K562 (cell line): ENCODE data around the gene H2AZ2. TPM values are rescaled to one million over a fixed set of nuclear protein-coding genes. Genes with fewer than 3 reads are reported as not detected.

ENCODE experiments used
- ATAC-seq: fragments of 200-7000 bp; cut with Tn5 transposase; 3 replicates; pipeline ENCODE4 v1.9.1; 2020; ENCODE audit warnings: moderate library complexity
- Bru-seq: library from RNA; stranded (reverse); fragments of 400-500 nt; gene quantifications from one replicate; lab custom pipeline; 2021; lab: Mats Ljungman, UMichigan
- BruChase-seq, 2 experiments: library from RNA; stranded (reverse); fragments of 400-500 nt; gene quantifications; one replicate each; lab custom pipeline; 2021; lab: Mats Ljungman, UMichigan
- BruUV-seq: library from RNA; stranded (reverse); fragments of 400-500 nt; replicated peaks from 2 replicates; lab custom pipeline; 2021; lab: Mats Ljungman, UMichigan
- CTCF ChIA-PET: fragments of 300-600 bp; formaldehyde crosslinking; extraction: SDS; loops from one replicate; lab custom pipeline; 2021; ENCODE audit warnings: low intra/inter-chr PET ratio; lab: Yijun Ruan, JAX
- POLR2A ChIA-PET: fragments of 300-600, 350-650 bp; sonication (Branson Sonifier 250); formaldehyde crosslinking; extraction: SDS; loops from one replicate; lab custom pipeline; 2021; ENCODE audit warnings: antibody characterized with exemption, inconsistent platforms; lab: Yijun Ruan, JAX
- DNase-seq, 4 experiments: peaks; one replicate each; pipeline versions ENCODE4 v3.0.0 to v3.0.0-alpha.2; 2011 to 2018; ENCODE audit warnings: low spot score in 3 of 4, mixed read lengths in 3 of 4; ENCODE audit errors: extremely low read depth in 1 of 4
- FAIRE-seq: peaks from 2 replicates; lab custom pipeline; 2011; peaks lifted over from hg19 to GRCh38; lab: Jason Lieb, UNC
- H2AFZ ChIP-seq: 2 replicates; pipeline ENCODE4 v1.6.0; 2011; ENCODE audit warnings: low read depth, low read length, control low read depth, inconsistent platforms
- H3K27ac ChIP-seq: fragments of 200-600 bp; 3 replicates; pipeline ENCODE4 v1.8.0; 2011; ENCODE audit warnings: low read depth, mild to moderate bottlenecking, control low read depth, inconsistent platforms, low read length, moderate library complexity, mixed read lengths; ENCODE audit errors: extremely low read depth
- H3K27me3 ChIP-seq, 2 experiments: fragments of 300-600 bp in 1 of 2; 2 replicates in 1 of 2; 3 replicates in 1 of 2; pipeline versions ENCODE4 v1.6.0 to v1.8.0; 2011; ENCODE audit warnings: inconsistent platforms in 2 of 2, low read length in 2 of 2, mild to moderate bottlenecking in 1 of 2, mixed read lengths in 1 of 2, moderate library complexity in 1 of 2; ENCODE audit not compliant: control insufficient read depth in 2 of 2, insufficient read depth in 2 of 2
- H3K36me3 ChIP-seq: fragments of 300-600 bp; 3 replicates; pipeline ENCODE4 v1.8.0; 2011; ENCODE audit warnings: mild to moderate bottlenecking, low read length, inconsistent platforms; ENCODE audit not compliant: control insufficient read depth, insufficient read depth
- H3K4me1 ChIP-seq, 2 experiments: fragments of 200-600 bp in 1 of 2; replicated peaks in 1 of 2; 2 replicates in 1 of 2; 3 replicates in 1 of 2; pipeline versions ENCODE4 v1.5.1 to v1.8.0; 2011; ENCODE audit warnings: inconsistent platforms in 2 of 2, low read length in 2 of 2, mild to moderate bottlenecking in 1 of 2, mixed read lengths in 1 of 2, moderate library complexity in 1 of 2; ENCODE audit not compliant: control insufficient read depth in 2 of 2, insufficient read depth in 2 of 2
- H3K4me2 ChIP-seq: 2 replicates; pipeline ENCODE4 v1.6.1; 2011; ENCODE audit warnings: low read length, control low read depth, inconsistent platforms, mixed read lengths; ENCODE audit not compliant: insufficient read depth
- H3K4me3 ChIP-seq: fragments of 200-600 bp; sonication (generic), shearing (Covaris generic); 2 replicates; pipeline ENCODE4 v1.5.1; 2016; ENCODE audit warnings: control low read depth, inconsistent platforms
- H3K79me2 ChIP-seq: fragments of 200-600 bp; 3 replicates; pipeline ENCODE4 v1.8.0; 2011; ENCODE audit warnings: low read length, inconsistent platforms; ENCODE audit not compliant: control insufficient read depth, insufficient read depth
- H3K9ac ChIP-seq, 2 experiments: 2 replicates each; pipeline versions ENCODE4 v1.6.0 to v1.6.1; 2011; ENCODE audit warnings: low read depth in 2 of 2, low read length in 2 of 2, control low read depth in 1 of 2, inconsistent platforms in 1 of 2, mild to moderate bottlenecking in 1 of 2, mixed read lengths in 1 of 2; ENCODE audit not compliant: insufficient read depth in 1 of 2
- H3K9me1 ChIP-seq: one replicate; pipeline ENCODE4 v1.6.0; 2011; ENCODE audit warnings: inconsistent platforms, mild to moderate bottlenecking, low read length, moderate library complexity; ENCODE audit not compliant: control insufficient read depth, insufficient read depth
- H3K9me3 ChIP-seq: replicated peaks from 2 replicates; pipeline ENCODE4 v1.5.1; 2011; ENCODE audit warnings: low read depth, low read length, inconsistent platforms; ENCODE audit not compliant: control insufficient read depth, insufficient read depth
- H4K20me1 ChIP-seq: replicated peaks from 2 replicates; pipeline ENCODE4 v1.6.1; 2011; ENCODE audit warnings: low read length, inconsistent platforms, mixed read lengths; ENCODE audit not compliant: control insufficient read depth, insufficient read depth
- E2F3 ChIP-seq: fragments of 250-450 bp; sonication (Bioruptor Pico); IDR thresholded peaks from 2 replicates; pipeline ENCODE4 v1.4.0; 2020; ENCODE audit warnings: mild to moderate bottlenecking
- KLF13 ChIP-seq: fragments of 450-650 bp; IDR thresholded peaks from 2 replicates; pipeline ENCODE4 v1.6.1; 2016; ENCODE audit warnings: missing genetic modification characterization, low read depth, mild to moderate bottlenecking, missing compliant biosample characterization, moderate library complexity, borderline replicate concordance
- POLR2AphosphoS2 ChIP-seq: IDR thresholded peaks from 2 replicates; pipeline ENCODE4 v1.6.1; 2012; ENCODE audit warnings: low read length, improper control_type of control experiment
- WGBS: fragments of 100-300 bp; shearing (Covaris generic); methylation state at CpG from one replicate; pipeline ENCODE4 v1.1.6; 2016; ENCODE audit warnings: low coverage, mixed read lengths; ENCODE audit not compliant: insufficient coverage; ENCODE audit errors: missing lambda C conversion rate; 5-methylcytosine and 5-hydroxymethylcytosine counted together
- in situ Hi-C: fragments of 300-500 bp; cut with MboI; formaldehyde crosslinking; loops from 4 replicates; pipeline ENCODE4 v1.15.0; 2018; ENCODE audit warnings: inconsistent platforms, mixed read lengths
- intact Hi-C: fragments of 100-400 bp; cut with micrococcal nuclease; formaldehyde crosslinking; loops from 2 replicates; pipeline ENCODE4 v1.14.2; 2022
- long read RNA-seq, 3 experiments: library from polyadenylated mRNA in 2 of 3; library from RNA in 1 of 3; unstranded in 2 of 3; stranded (forward) in 1 of 3; transcript quantifications; one replicate each; pipeline ENCODE4 v2.0.0, GENCODE V29; 2019 to 2022
- polyA minus RNA-seq, 3 experiments: library from RNA; depleted of rRNA, polyadenylated mRNA; stranded (reverse); fragments of >200 nt; gene quantifications; 2 replicates each; pipeline ENCODE4 v1.2.3, GENCODE V29; 2011
- polyA plus RNA-seq, 8 experiments: library from polyadenylated mRNA; depleted of rRNA in 4 of 8; stranded (reverse) in 5 of 8; unstranded in 3 of 8; fragments of >200 nt; fragmentation: Nextera tagmentation in 2 of 8; fragmentation: Illumina TruSeq in 1 of 8; extraction: Ambion mirVana in 2 of 8; extraction: Trizol in 1 of 8; gene quantifications; 2 replicates each; pipeline versions ENCODE4 v1.2.1 to v1.2.3, GENCODE V29; 2011 to 2014; ENCODE audit warnings: inconsistent platforms in 1 of 8, missing spikeins in 1 of 8
- total RNA-seq, 7 experiments: library from RNA; depleted of rRNA in 6 of 7; stranded (reverse); fragments of >200 nt in 6 of 7; fragmentation: Illumina TruSeq in 2 of 7; extraction: Trizol in 2 of 7; gene quantifications; 2 replicates each; pipeline versions ENCODE4 v1.2.1 to v1.2.3, GENCODE V29; 2011 to 2021; ENCODE audit warnings: low replicate concordance in 1 of 7
- TF ChIP-seq, protein P1 (sequence below): fragments of 250-450 bp; sonication (Bioruptor Pico); IDR thresholded peaks from 2 replicates; pipeline ENCODE4 v1.8.0; 2021; ENCODE audit warnings: mild to moderate bottlenecking, moderate library complexity

Gene H2AZ2
- total RNA-seq (2011; cell fraction: chromatin; rRNA removed; ENCODE audit: low replicate concordance): 52.2 and 119 TPM in 2 replicates
- total RNA-seq (2011; cell fraction: nucleolus; rRNA removed): 49.0 and 52.7 TPM in 2 replicates
- 81.8 and 141 TPM in 2 replicates for total RNA-seq (2011; cell fraction: nucleoplasm; rRNA removed)
- total RNA-seq (2014; rRNA removed) (380 and 497 TPM in 2 replicates), total RNA-seq (2014; rRNA removed; fragmentation: Illumina TruSeq; extraction: Trizol) (286 and 296 TPM in 2 replicates), total RNA-seq (2015; rRNA removed; fragmentation: Illumina TruSeq; extraction: Trizol) (217 and 219 TPM in 2 replicates), total RNA-seq (2021) (273 and 286 TPM in 2 replicates), polyA plus RNA-seq (2011; rRNA removed) (276 and 382 TPM in 2 replicates), polyA plus RNA-seq (2014; fragmentation: Illumina TruSeq; extraction: Trizol) (213 and 246 TPM in 2 replicates), polyA plus RNA-seq (2014; fragmentation: Nextera tagmentation; extraction: Ambion mirVana) (100 to 1,000 TPM; 105 to 118 TPM), polyA plus RNA-seq (2014; rRNA removed) (295 and 305 TPM in 2 replicates), polyA minus RNA-seq (2011; rRNA and poly(A)+ RNA removed) (211 and 268 TPM in 2 replicates), Bru-seq, nascent RNA (percentile 96 among the genes with signal in this experiment), BruChase-seq, experiment 1, labeled RNA remaining after a 2-hour chase (percentile 98 among the genes with signal in this experiment), BruChase-seq, experiment 2, labeled RNA remaining after a 6-hour chase (percentile 98 among the genes with signal in this experiment)
- 254 and 312 TPM in 2 replicates for polyA plus RNA-seq (2011; cell fraction: cytosol; rRNA removed)
- polyA plus RNA-seq (2011; cell fraction: nucleus; rRNA removed): 75.0 and 103 TPM in 2 replicates
- 262 and 408 TPM in 2 replicates for polyA plus RNA-seq (2012)
- polyA minus RNA-seq (2011; cell fraction: cytosol; rRNA and poly(A)+ RNA removed): 75.6 and 99.9 TPM in 2 replicates
- 17.5 and 34.1 TPM in 2 replicates for polyA minus RNA-seq (2011; cell fraction: nucleus; rRNA and poly(A)+ RNA removed)
- long read RNA-seq, experiment 1, transcript H2AFV-201 (5 exons, 3,804 nt): minor isoform, 33 of 751 reads
- long read RNA-seq, experiment 1, transcript H2AFV-204 (4 exons, 687 nt): minor isoform, 21 of 751 reads
- long read RNA-seq, experiment 1, transcript H2AFV-203 (4 exons, 596 nt): minor isoform, 32 of 751 reads
- long read RNA-seq, experiment 1, transcript H2AFV-202 (5 exons, 752 nt): major isoform, 387 of 751 reads
- long read RNA-seq, experiment 1, partial matches to known transcripts: 195 of 751 reads
- long read RNA-seq, experiment 1, other reads (novel, unspliced or antisense): 55 of 751 reads
- long read RNA-seq, experiment 2, transcript H2AFV-202 (5 exons, 752 nt): major isoform, 189 of 327 reads
- long read RNA-seq, experiment 2, transcript H2AFV-205 (4 exons, 628 nt): minor isoform, 11 of 327 reads
- long read RNA-seq, experiment 2, transcript H2AFV-203 (4 exons, 596 nt): minor isoform, 7 of 327 reads
- long read RNA-seq, experiment 2, transcript H2AFV-204 (4 exons, 687 nt): minor isoform, 6 of 327 reads
- long read RNA-seq, experiment 2, partial matches to known transcripts: 17 of 327 reads
- long read RNA-seq, experiment 2, other reads (novel, unspliced or antisense): 95 of 327 reads
- long read RNA-seq, experiment 3, transcript H2AFV-202 (5 exons, 752 nt): major isoform, 98 of 133 reads
- long read RNA-seq, experiment 3, partial matches to known transcripts: 3 of 133 reads
- long read RNA-seq, experiment 3, other reads (novel, unspliced or antisense): 18 of 133 reads

DNA sequence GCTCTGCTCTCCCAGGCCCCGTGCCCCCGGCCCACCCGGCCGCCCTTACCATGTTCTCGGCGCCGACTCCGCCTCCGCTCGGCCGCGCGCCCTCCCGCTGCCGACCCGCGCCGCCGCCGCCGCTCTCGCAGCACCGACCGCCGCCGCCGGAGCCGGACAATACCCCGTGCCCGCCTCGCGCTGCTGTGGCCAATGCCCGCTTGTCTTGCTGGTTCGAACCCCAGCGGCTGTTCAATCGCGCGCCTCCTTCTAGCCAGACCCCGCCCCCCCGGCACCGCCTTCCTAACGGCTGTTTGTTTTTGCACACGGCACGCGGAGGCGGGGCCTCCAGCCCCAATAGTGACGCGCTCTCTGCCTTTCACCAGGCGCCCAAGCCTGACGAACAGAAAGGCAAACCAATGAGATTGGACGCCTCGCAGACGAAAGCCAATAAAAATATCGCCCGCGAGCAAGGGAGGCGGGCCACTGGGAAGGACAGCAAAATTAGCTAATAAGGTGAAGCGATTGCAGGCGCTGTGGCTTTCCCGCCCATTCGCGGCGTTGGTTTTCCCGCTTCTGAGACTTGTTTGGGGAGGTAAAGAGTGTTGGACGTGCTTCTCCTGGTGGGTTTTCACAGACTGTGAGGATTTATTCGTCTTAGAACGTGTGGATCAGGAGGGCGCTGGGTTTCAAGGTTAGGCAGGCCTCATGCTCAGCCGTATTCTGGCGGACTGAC, at the start of gene H2AZ2:
TSS of gene H2AZ2 (minus strand) at position 168 of the 715 bp plus-strand sequence. CDS start at position 52, 116 bp downstream.
- H3K9me1 ChIP-seq: no peaks in the 10 kb centered on the region
- no TSS peak for BruUV-seq
- H2AFZ ChIP-seq: peak within 1 kb of the TSS; percentile 95
- intact Hi-C loops: loop anchor here (1.0 to 10.0 kb wide), 6 partner anchors 37 to 260 kb away; partner anchors contain the start of genes OGDH, PPIA, PURB and ZMIZ2
- H3K9me3 ChIP-seq: no peaks in the 10 kb centered on the region
- DNase-seq (peak; percentile 97 to 100 (median 98)), ATAC-seq (peak; percentile 88), FAIRE-seq (peak; percentile 96)
- ChIA-PET POLR2A (interaction anchor here (0.6 to 4.3 kb wide), 37 partner anchors 8 to 325 kb away, joined by 3 to 43 read pairs (median 4); partner anchors contain the start of genes OGDH, PURB, TBRG4 and TMED4), CTCF (interaction anchor here (1.7 kb wide), 1 partner anchor 261 kb away, joined by 9 read pairs; no protein-coding TSS in a partner anchor)
- H3K27ac ChIP-seq: peak within 1 kb of the TSS; percentile 100
- peaks cover 15% of the 10 kb centered on the region for H3K36me3 ChIP-seq
- H3K79me2 ChIP-seq: peaks cover 60% of the 10 kb centered on the region
- no peaks in the 10 kb centered on the region for H3K27me3 ChIP-seq
- WGBS: under 1% methylated on average over 54 of the region's 70 CpGs
- in situ Hi-C loops: no loop called here
- H3K4me2 ChIP-seq: peak within 1 kb of the TSS; percentile 92
- H4K20me1 ChIP-seq: peaks cover 15% of the 10 kb centered on the region; the same call in 1 of the 2 replicates
- peak within 1 kb of the TSS; percentile 99 to 100 for H3K9ac ChIP-seq
- peaks cover 15% of the 10 kb centered on the region in 2 experiments; a peak in 4 of 5 replicates for H3K4me1 ChIP-seq
- peak within 1 kb of the TSS; percentile 72 for H3K4me3 ChIP-seq
- TF ChIP-seq, protein P1, sequence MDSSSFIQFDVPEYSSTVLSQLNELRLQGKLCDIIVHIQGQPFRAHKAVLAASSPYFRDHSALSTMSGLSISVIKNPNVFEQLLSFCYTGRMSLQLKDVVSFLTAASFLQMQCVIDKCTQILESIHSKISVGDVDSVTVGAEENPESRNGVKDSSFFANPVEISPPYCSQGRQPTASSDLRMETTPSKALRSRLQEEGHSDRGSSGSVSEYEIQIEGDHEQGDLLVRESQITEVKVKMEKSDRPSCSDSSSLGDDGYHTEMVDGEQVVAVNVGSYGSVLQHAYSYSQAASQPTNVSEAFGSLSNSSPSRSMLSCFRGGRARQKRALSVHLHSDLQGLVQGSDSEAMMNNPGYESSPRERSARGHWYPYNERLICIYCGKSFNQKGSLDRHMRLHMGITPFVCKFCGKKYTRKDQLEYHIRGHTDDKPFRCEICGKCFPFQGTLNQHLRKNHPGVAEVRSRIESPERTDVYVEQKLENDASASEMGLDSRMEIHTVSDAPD: no peak
- TF ChIP-seq E2F3: peak; percentile 99
- peak; percentile 61; the same call in 1 of the 2 replicates for TF ChIP-seq KLF13 (tag)
- TF ChIP-seq POLR2AphosphoS2: peak; percentile 84; the same call in 1 of the 2 replicates
